ENCODE results near the gene LGALS7. TPM values are rescaled to one million over a fixed set of nuclear protein-coding genes. Genes with fewer than 3 reads are reported as not detected.

Gene LGALS7
- total RNA-seq, 2 donors from 2014 or later = not detected

DNA sequence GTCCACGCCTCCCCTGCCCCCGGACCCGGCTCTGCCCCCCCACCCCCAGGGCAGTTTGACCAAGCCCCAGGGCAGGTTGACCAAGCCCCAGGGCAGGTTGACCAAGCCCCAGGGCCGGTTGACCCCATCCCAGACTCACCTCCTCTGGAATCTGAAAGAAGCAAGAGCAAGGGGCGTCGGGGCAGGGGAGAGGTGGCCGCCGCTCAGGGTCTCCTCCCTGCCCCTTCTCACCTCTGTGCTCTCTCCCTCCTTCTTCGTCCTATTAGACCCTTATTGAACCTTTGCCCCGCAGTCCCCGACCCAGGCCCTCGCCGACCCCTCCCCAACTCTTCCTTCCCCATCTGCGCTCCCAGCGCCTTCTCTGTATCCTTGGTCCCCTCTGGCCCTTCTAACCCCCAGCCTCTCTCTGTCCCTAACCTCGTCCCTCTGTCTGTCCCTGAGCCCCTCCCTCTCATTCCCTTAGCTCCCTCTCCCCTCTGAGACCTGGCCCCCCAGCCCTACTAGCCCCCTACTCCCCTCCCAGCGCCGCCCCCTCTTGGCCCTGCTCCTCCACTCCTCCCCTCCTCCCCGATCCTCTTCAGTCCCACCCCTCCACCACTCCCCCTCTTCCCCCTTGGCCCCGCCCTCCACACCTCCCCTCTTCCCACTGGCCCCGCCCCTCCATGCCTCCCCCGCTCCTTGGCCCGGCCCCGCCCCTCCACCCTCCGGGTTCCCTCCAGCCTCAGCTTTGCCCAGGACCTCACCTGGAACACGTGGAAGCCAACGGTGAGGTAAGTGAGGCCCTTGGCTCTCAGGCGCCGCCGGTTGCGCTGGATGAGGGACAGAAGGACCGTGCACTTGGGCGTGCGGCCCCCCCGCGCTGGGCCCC is 36.7 kb downstream of the LGALS7 start:
- intact Hi-C loops (cut with DNase I) = no loop called here
- 10 to 28% methylated on average over 23 to 29 of the region's 36 CpGs for WGBS, 2 donors
- Histone ChIP-seq H3K27me3 (no peaks in the 10 kb centered on the region), H3K27ac (peak overlapping the region; percentile 60 to 86 (median 80)), H3K4me3 (peak overlapping the region; percentile 12 to 21), H3K36me3 (replicated peaks in 1 of 2; ENCODE audit: insufficient read depth in 1 of 2, low read depth in 2 of 2) (no peaks in the 10 kb centered on the region), H3K4me1 (peaks cover 49% of the 10 kb centered on the region), H3K9me3 (no peaks in the 10 kb centered on the region)
- DNase-seq (peak; percentile 60 to 87 (median 73)), ATAC-seq (peak; percentile 25)
- TF ChIP-seq POLR2A (IDR thresholded peaks at IDR 0.05) (no peak), CTCF (IDR thresholded peaks at IDR 0.05) (no peak)

- ATAC-seq (peak; percentile 36), DNase-seq (peak; percentile 67 to 78 (median 69))
- Histone ChIP-seq H3K27ac (peak overlapping the region; percentile 60 to 86 (median 80)), H3K27me3 (no peaks in the 10 kb centered on the region), H3K36me3 (replicated peaks in 1 of 2; ENCODE audit: insufficient read depth in 1 of 2, low read depth in 2 of 2) (no peaks in the 10 kb centered on the region), H3K4me3 (peak overlapping the region; percentile 12 to 21), H3K9me3 (no peaks in the 10 kb centered on the region), H3K4me1 (peaks cover 55% of the 10 kb centered on the region)
- WGBS, 2 donors = 1 to 7% methylated on average over 3 to 38 of the region's 42 CpGs
- TF ChIP-seq POLR2A (IDR thresholded peaks at IDR 0.05) (peak; percentile 33 to 44 (median 42)), CTCF (IDR thresholded peaks at IDR 0.05) (no peak)
- intact Hi-C loops (cut with DNase I) = no loop called here
These were observed 37.3 kb downstream of the LGALS7 start for GRCh38 chr19:38736036-38736412.

GRCh38 chr19:38735257-38735686 is 38.0 kb downstream of the LGALS7 start:
- ATAC-seq = no peak
- peak overlapping the region; percentile 46 to 92 (median 90) for H3K27ac ChIP-seq
- H3K4me1 ChIP-seq = peaks cover 62% of the 10 kb centered on the region
- WGBS, 2 donors = 35 to 85% methylated on average over 7 to 10 of the region's 18 CpGs
- no peak overlapping the region for H3K4me3 ChIP-seq
- peak in 3 of 4 donors; percentile 54 to 61 (median 57) for DNase-seq
- no peaks in the 10 kb centered on the region for H3K9me3 ChIP-seq
- TF ChIP-seq POLR2A (IDR thresholded peaks at IDR 0.05) (no peak), CTCF (IDR thresholded peaks at IDR 0.05) (no peak)
- H3K36me3 ChIP-seq (replicated peaks in 1 of 2; ENCODE audit: insufficient read depth in 1 of 2, low read depth in 2 of 2) = peaks cover 0 to 3% of the 10 kb centered on the region in 2 donors
- no peaks in the 10 kb centered on the region for H3K27me3 ChIP-seq
- intact Hi-C loops (cut with DNase I) = no loop called here

- peaks cover 0 to 3% of the 10 kb centered on the region in 2 donors for H3K36me3 ChIP-seq (replicated peaks in 1 of 2; ENCODE audit: insufficient read depth in 1 of 2, low read depth in 2 of 2)
- WGBS, 2 donors = 46 to 63% methylated on average over 2 to 13 of the region's 13 CpGs
- H3K4me1 ChIP-seq = peaks cover 63% of the 10 kb centered on the region
- intact Hi-C loops (cut with DNase I) = no loop called here
- no peaks in the 10 kb centered on the region for H3K27me3 ChIP-seq
- TF ChIP-seq CTCF (IDR thresholded peaks at IDR 0.05) (no peak), POLR2A (IDR thresholded peaks at IDR 0.05) (no peak)
- ATAC-seq (no peak), DNase-seq (peak in 1 of 4 donors; percentile 35)
- H3K9me3 ChIP-seq = no peaks in the 10 kb centered on the region
- no peak overlapping the region for H3K4me3 ChIP-seq
- H3K27ac ChIP-seq = peak overlapping the region; percentile 46 to 92 (median 90)
These were observed 38.7 kb downstream of the LGALS7 start for GRCh38 chr19:38734426-38735256.
